ENCODE results near the gene CCDC3. TPM values are rescaled to one million over a fixed set of nuclear protein-coding genes. Genes with fewer than 3 reads are reported as not detected.

CCDC3 gene
- polyA plus RNA-seq, 1 of the 3 experiments (the other 2 are of a cell fraction) = 0.02 TPM

GRCh38 chr10:12898271-12898670, 103.2 kb downstream of the CCDC3 start (continued):
- TF ChIP-seq POLR2AphosphoS5 (IDR thresholded peaks at IDR 0.05; ENCODE audit: low read depth, low read length) = no peak
- TF ChIP-seq NRF1 (IDR thresholded peaks at IDR 0.05; ENCODE audit: low read depth, low read length) = no peak
- TF ChIP-seq FOSL2 (IDR thresholded peaks at IDR 0.05; ENCODE audit: borderline replicate concordance, low read depth) = no peak
- no peak for TF ChIP-seq CTCF (IDR thresholded peaks at IDR 0.05)
- no peak for TF ChIP-seq ZBTB33 (IDR thresholded peaks at IDR 0.05; ENCODE audit: borderline replicate concordance, low read depth)
- TF ChIP-seq FOXJ3 (CRISPR knock-in tag; IDR thresholded peaks at IDR 0.05) = no peak
- TF ChIP-seq ELF1 (IDR thresholded peaks at IDR 0.05) = no peak
- no peak for TF ChIP-seq NFIC (IDR thresholded peaks at IDR 0.05; ENCODE audit: borderline replicate concordance)

GRCh38 chr10:12897278-12897677, 104.2 kb downstream of the CCDC3 start:
- CTCF ChIA-PET = interaction anchor here (1.1 to 1.2 kb wide), 2 partner anchors 160 to 633 kb away, joined by 3 read pairs; no protein-coding TSS in a partner anchor
- Histone ChIP-seq H3K9me3 (no peaks in the 10 kb centered on the region), H3F3A (replicated peaks; ENCODE audit: insufficient read depth) (no peaks in the 10 kb centered on the region), H3K4me2 (no peak overlapping the region), H3K9me2 (no peaks in the 10 kb centered on the region), H3K79me2 (ENCODE audit: insufficient read depth) (no peaks in the 10 kb centered on the region), H3K4me1 (ENCODE audit: control insufficient read depth in 1 of 2, insufficient read depth in 2 of 2, low read depth in 1 of 2, low read length in 1 of 2) (no peaks in the 10 kb centered on the region), H3K27me3 (ENCODE audit: insufficient read depth) (no peaks in the 10 kb centered on the region), H3K9ac (no peak overlapping the region), H3K36me3 (replicated peaks in 1 of 2; ENCODE audit: control insufficient read depth in 1 of 2, insufficient read depth in 2 of 2, low read length in 1 of 2) (no peaks in the 10 kb centered on the region), H3K4me3 (ENCODE audit: low read depth in 2 of 2, low read length in 1 of 2) (no peak overlapping the region), H2AFZ (ENCODE audit: low read depth) (no peak overlapping the region), H3K27ac (ENCODE audit: low read depth in 2 of 2, low read length in 1 of 2) (no peak overlapping the region), H4K20me1 (ENCODE audit: insufficient read depth) (no peaks in the 10 kb centered on the region)
- no peak for DNase-seq
- POLR2A ChIA-PET = no interaction called here
- 77% methylated on average over 6 of the region's 6 CpGs for WGBS (ENCODE audit: low lambda C conversion rate)
- TF ChIP-seq, protein P1, sequence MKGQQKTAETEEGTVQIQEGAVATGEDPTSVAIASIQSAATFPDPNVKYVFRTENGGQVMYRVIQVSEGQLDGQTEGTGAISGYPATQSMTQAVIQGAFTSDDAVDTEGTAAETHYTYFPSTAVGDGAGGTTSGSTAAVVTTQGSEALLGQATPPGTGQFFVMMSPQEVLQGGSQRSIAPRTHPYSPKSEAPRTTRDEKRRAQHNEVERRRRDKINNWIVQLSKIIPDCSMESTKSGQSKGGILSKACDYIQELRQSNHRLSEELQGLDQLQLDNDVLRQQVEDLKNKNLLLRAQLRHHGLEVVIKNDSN (IDR thresholded peaks at IDR 0.05; ENCODE audit: borderline replicate concordance, low read depth) = no peak
- TF ChIP-seq RAD21 (IDR thresholded peaks at IDR 0.05; ENCODE audit: low read length) (no peak), SMC3 (IDR thresholded peaks at IDR 0.05; ENCODE audit: low read depth, low read length) (no peak), CTCF (IDR thresholded peaks at IDR 0.05) (no peak), POLR2AphosphoS5 (IDR thresholded peaks at IDR 0.05; ENCODE audit: low read depth, low read length) (no peak), NFIC (IDR thresholded peaks at IDR 0.05; ENCODE audit: borderline replicate concordance) (no peak), NRF1 (IDR thresholded peaks at IDR 0.05; ENCODE audit: low read depth, low read length) (no peak), MXI1 (IDR thresholded peaks at IDR 0.05; ENCODE audit: low read depth, low read length) (no peak), USF2 (IDR thresholded peaks at IDR 0.05; ENCODE audit: borderline replicate concordance, low read depth, low read length) (no peak), CHD2 (IDR thresholded peaks at IDR 0.05; ENCODE audit: low read length, partially characterized antibody) (no peak), TEAD4 (IDR thresholded peaks at IDR 0.05; ENCODE audit: borderline replicate concordance, insufficient read depth) (no peak), SIN3A (IDR thresholded peaks at IDR 0.05; ENCODE audit: borderline replicate concordance, low read depth, low read length) (no peak), MEF2A (IDR thresholded peaks at IDR 0.05; ENCODE audit: borderline replicate concordance, low read depth) (no peak), YY1 (IDR thresholded peaks at IDR 0.05; ENCODE audit: low read depth) (no peak), ZBTB33 (IDR thresholded peaks at IDR 0.05; ENCODE audit: borderline replicate concordance, low read depth) (no peak), FOXJ3 (CRISPR knock-in tag; IDR thresholded peaks at IDR 0.05) (no peak)
- TF ChIP-seq, protein P2, sequence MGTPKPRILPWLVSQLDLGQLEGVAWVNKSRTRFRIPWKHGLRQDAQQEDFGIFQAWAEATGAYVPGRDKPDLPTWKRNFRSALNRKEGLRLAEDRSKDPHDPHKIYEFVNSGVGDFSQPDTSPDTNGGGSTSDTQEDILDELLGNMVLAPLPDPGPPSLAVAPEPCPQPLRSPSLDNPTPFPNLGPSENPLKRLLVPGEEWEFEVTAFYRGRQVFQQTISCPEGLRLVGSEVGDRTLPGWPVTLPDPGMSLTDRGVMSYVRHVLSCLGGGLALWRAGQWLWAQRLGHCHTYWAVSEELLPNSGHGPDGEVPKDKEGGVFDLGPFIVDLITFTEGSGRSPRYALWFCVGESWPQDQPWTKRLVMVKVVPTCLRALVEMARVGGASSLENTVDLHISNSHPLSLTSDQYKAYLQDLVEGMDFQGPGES (IDR thresholded peaks at IDR 0.05; ENCODE audit: low read depth, low read length) = no peak

Data from SK-N-SH (cell line).